ENCODE measurements around the gene PANX2. TPM values are rescaled to one million over a fixed set of nuclear protein-coding genes. Genes with fewer than 3 reads are reported as not detected.

Gene PANX2
- total RNA-seq, 1 experiment from 2014 or later, result 2.6 TPM

GRCh38 chr22:50222508-50222907, 52.0 kb downstream of the PANX2 start:
- Histone ChIP-seq H3K4me1 (no peaks in the 10 kb centered on the region), H3K9me3 (no peaks in the 10 kb centered on the region), H3K4me3 (ENCODE audit: low read depth, low read length) (no peak overlapping the region), H3K36me3 (ENCODE audit: control insufficient read depth, insufficient read depth, low read length) (no peaks in the 10 kb centered on the region; the same call in 1 of the 2 replicates), H3K27me3 (replicated peaks; ENCODE audit: control insufficient read depth, insufficient read depth, low read length) (no peaks in the 10 kb centered on the region)
- no TSS peak for BruUV-seq (replicated peaks)
- intact Hi-C loops (cut with micrococcal nuclease; ENCODE audit: unreplicated experiment), result no loop called here
- H3K36me3 Mint-ChIP-seq (ENCODE audit: insufficient read depth, unreplicated experiment), result peaks cover 31% of the 10 kb centered on the region
- DNase-seq, result peak in 1 of 2 experiments; percentile 29
- no peaks in the 10 kb centered on the region for H3K27me3 Mint-ChIP-seq (ENCODE audit: insufficient read depth, unreplicated experiment)
- H3K9me3 Mint-ChIP-seq (ENCODE audit: unreplicated experiment), result no peaks in the 10 kb centered on the region
- ChIA-PET POLR2A (no interaction called here), CTCF (no interaction called here)
- H3K27ac Mint-ChIP-seq (ENCODE audit: unreplicated experiment), result no peak overlapping the region
- H3K4me3 Mint-ChIP-seq (ENCODE audit: unreplicated experiment), result no peak overlapping the region
- TF ChIP-seq, protein P1, sequence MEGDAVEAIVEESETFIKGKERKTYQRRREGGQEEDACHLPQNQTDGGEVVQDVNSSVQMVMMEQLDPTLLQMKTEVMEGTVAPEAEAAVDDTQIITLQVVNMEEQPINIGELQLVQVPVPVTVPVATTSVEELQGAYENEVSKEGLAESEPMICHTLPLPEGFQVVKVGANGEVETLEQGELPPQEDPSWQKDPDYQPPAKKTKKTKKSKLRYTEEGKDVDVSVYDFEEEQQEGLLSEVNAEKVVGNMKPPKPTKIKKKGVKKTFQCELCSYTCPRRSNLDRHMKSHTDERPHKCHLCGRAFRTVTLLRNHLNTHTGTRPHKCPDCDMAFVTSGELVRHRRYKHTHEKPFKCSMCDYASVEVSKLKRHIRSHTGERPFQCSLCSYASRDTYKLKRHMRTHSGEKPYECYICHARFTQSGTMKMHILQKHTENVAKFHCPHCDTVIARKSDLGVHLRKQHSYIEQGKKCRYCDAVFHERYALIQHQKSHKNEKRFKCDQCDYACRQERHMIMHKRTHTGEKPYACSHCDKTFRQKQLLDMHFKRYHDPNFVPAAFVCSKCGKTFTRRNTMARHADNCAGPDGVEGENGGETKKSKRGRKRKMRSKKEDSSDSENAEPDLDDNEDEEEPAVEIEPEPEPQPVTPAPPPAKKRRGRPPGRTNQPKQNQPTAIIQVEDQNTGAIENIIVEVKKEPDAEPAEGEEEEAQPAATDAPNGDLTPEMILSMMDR (IDR thresholded peaks at IDR 0.05; ENCODE audit: insufficient read depth in 1 of 2, low read depth in 1 of 2, low read length in 1 of 2, severe bottlenecking in 1 of 2, unreplicated experiment in 1 of 2), result no peak
- no peaks in the 10 kb centered on the region for H3K4me1 Mint-ChIP-seq (ENCODE audit: low read depth, unreplicated experiment)

DNA sequence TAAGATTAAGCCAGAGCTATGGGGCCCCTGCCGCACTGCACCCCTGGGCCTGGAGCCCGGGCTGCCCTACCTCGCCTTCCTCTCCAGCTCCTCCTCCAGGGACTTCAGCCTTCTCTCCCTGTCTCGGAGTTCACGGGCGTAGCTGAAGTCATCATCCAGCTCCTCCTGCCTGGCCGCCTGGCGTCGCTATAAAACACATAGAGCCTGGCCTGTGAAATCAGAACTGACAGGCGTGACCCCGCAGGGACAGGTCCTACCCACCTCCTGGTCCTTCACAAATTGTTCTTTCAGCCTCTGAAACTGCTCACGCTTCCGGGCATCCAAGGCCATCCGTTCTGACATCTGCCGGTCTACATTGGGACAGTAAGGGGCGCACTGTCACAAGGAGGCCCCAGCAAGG, 53.5 kb downstream of the PANX2 start:
- TF ChIP-seq, protein P1 (IDR thresholded peaks at IDR 0.05; ENCODE audit: insufficient read depth in 1 of 2, low read depth in 1 of 2, low read length in 1 of 2, severe bottlenecking in 1 of 2, unreplicated experiment in 1 of 2), result no peak
- Mint-ChIP-seq H3K4me1 (ENCODE audit: low read depth, unreplicated experiment) (no peaks in the 10 kb centered on the region), H3K27me3 (ENCODE audit: insufficient read depth, unreplicated experiment) (no peaks in the 10 kb centered on the region), H3K9me3 (ENCODE audit: unreplicated experiment) (no peaks in the 10 kb centered on the region), H3K27ac (ENCODE audit: unreplicated experiment) (no peak overlapping the region), H3K4me3 (ENCODE audit: unreplicated experiment) (no peak overlapping the region), H3K36me3 (ENCODE audit: insufficient read depth, unreplicated experiment) (peaks cover 24% of the 10 kb centered on the region)
- BruUV-seq (replicated peaks), result no TSS peak
- intact Hi-C loops (cut with micrococcal nuclease; ENCODE audit: unreplicated experiment), result no loop called here
- no peak for DNase-seq
- Histone ChIP-seq H3K4me3 (ENCODE audit: low read depth, low read length) (no peak overlapping the region), H3K4me1 (no peaks in the 10 kb centered on the region), H3K36me3 (ENCODE audit: control insufficient read depth, insufficient read depth, low read length) (no peaks in the 10 kb centered on the region; the same call in 1 of the 2 replicates), H3K9me3 (no peaks in the 10 kb centered on the region), H3K27me3 (replicated peaks; ENCODE audit: control insufficient read depth, insufficient read depth, low read length) (no peaks in the 10 kb centered on the region)
- POLR2A ChIA-PET, result no interaction called here
- CTCF ChIA-PET, result no interaction called here

DNA sequence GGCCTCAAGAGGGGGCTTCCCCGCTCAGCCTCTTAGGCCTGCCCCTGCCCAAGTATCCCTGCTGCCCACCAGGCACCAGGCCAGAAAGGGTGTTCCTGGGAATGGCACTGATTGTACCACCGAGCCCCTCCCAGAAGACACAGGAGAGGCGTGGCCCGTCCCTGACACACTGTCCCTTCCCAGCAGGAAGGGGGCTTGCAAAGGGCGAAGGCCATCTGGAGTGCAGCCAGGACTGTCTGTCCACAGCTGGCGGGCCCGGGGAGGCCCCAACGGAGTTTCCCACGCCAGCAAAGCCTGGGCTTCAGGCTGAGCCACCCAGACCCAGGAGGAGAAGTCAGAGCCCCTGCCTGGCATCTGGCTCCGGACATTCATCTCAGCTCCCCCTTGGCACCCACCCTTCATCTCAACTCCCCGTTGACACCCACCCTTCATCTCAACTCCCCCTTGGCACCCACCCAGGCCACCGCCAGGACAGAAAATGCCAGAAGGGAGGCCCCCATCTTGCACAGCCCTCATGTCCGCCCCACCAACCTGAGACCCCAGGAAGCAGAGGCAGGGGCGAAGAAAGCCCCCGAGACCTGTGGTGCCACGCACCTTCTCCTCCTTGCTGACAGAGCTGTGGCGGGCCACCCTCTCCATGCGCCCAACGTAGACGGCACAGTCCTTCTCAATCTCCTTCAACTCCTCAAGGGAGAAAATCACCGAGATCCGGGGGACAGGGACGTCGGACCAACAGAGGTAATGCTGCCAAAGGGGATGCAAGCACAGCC, 54.9 kb downstream of the PANX2 start:
- no peaks in the 10 kb centered on the region; the same call in 1 of the 2 replicates for H3K36me3 ChIP-seq (ENCODE audit: control insufficient read depth, insufficient read depth, low read length)
- no TSS peak for BruUV-seq (replicated peaks)

More for the DNA sequence above, 54.9 kb downstream of the PANX2 start:
- Histone ChIP-seq H3K9me3 (no peaks in the 10 kb centered on the region), H3K4me1 (no peaks in the 10 kb centered on the region), H3K27me3 (replicated peaks; ENCODE audit: control insufficient read depth, insufficient read depth, low read length) (no peaks in the 10 kb centered on the region), H3K4me3 (ENCODE audit: low read depth, low read length) (no peak overlapping the region)
- intact Hi-C loops (cut with micrococcal nuclease; ENCODE audit: unreplicated experiment), result no loop called here
- Mint-ChIP-seq H3K4me3 (ENCODE audit: unreplicated experiment) (no peak overlapping the region), H3K27ac (ENCODE audit: unreplicated experiment) (no peak overlapping the region), H3K36me3 (ENCODE audit: insufficient read depth, unreplicated experiment) (peaks cover 21% of the 10 kb centered on the region), H3K27me3 (ENCODE audit: insufficient read depth, unreplicated experiment) (no peaks in the 10 kb centered on the region), H3K4me1 (ENCODE audit: low read depth, unreplicated experiment) (no peaks in the 10 kb centered on the region), H3K9me3 (ENCODE audit: unreplicated experiment) (no peaks in the 10 kb centered on the region)
- TF ChIP-seq, protein P1 (IDR thresholded peaks at IDR 0.05; ENCODE audit: insufficient read depth in 1 of 2, low read depth in 1 of 2, low read length in 1 of 2, severe bottlenecking in 1 of 2, unreplicated experiment in 1 of 2), result no peak
- DNase-seq, result no peak
- CTCF ChIA-PET, result no interaction called here
- POLR2A ChIA-PET, result no interaction called here

Measured in Caco-2 (cell line).